PC-9 (cell line): ENCODE results near the gene RNF212. TPM values are rescaled to one million over a fixed set of nuclear protein-coding genes. Genes with fewer than 3 reads are reported as not detected.

Experiments
- BruUV-seq: library from RNA; stranded (reverse); fragments of 400-500 nt; replicated peaks from 2 replicates; lab custom pipeline; 2021; lab: Mats Ljungman, UMichigan
- CTCF ChIA-PET: fragments of 300-600 bp; sonication (Branson Sonifier 250); formaldehyde crosslinking; loops from one replicate; lab custom pipeline; 2022; ENCODE audit warnings: antibody characterized with exemption; lab: Charles Lee
- POLR2A ChIA-PET: fragments of 300-600 bp; sonication (Branson Sonifier 250); formaldehyde crosslinking; loops from one replicate; lab custom pipeline; 2022; ENCODE audit warnings: antibody characterized with exemption; ENCODE audit not compliant: unreplicated experiment; lab: Charles Lee
- DNase-seq, 2 experiments: peaks; one replicate each; pipeline versions ENCODE4 v3.0.0 to v3.0.0-alpha.2; 2015 to 2022; ENCODE audit warnings: mixed read lengths in 1 of 2
- H2AFZ ChIP-seq: fragments of 200-600 bp; sonication (generic); 2 replicates; pipeline ENCODE4 v1.8.1; 2017; ENCODE audit warnings: antibody characterized with exemption
- H3F3A ChIP-seq: fragments of 200-600 bp; sonication (generic); 2 replicates; pipeline ENCODE4 v1.8.1; 2017; ENCODE audit warnings: antibody characterized with exemption, mild to moderate bottlenecking, low read depth; ENCODE audit not compliant: insufficient read depth
- H3K27ac ChIP-seq: fragments of 200-600 bp; sonication (generic); 2 replicates; pipeline ENCODE4 v1.6.1; 2016; ENCODE audit warnings: mixed run types
- H3K27me3 ChIP-seq: fragments of 200-600 bp; sonication (generic); 2 replicates; pipeline ENCODE4 v1.6.1; 2016; ENCODE audit warnings: low read depth, mixed run types; ENCODE audit not compliant: insufficient read depth
- H3K36me3 ChIP-seq: fragments of 200-600 bp; sonication (generic); 2 replicates; pipeline ENCODE4 v1.6.1; 2016; ENCODE audit warnings: low read depth, mixed run types
- H3K4me1 ChIP-seq: fragments of 200-600 bp; sonication (generic); replicated peaks from 2 replicates; pipeline ENCODE4 v1.6.1; 2016; ENCODE audit warnings: mixed run types; ENCODE audit not compliant: insufficient read depth
- H3K4me2 ChIP-seq: fragments of 200-600 bp; sonication (generic); 2 replicates; pipeline ENCODE4 v1.6.1; 2017; ENCODE audit warnings: mixed run types
- H3K4me3 ChIP-seq: fragments of 200-600 bp; sonication (generic); 2 replicates; pipeline ENCODE4 v1.6.1; 2016; ENCODE audit warnings: mixed run types
- H3K79me2 ChIP-seq: fragments of 200-600 bp; sonication (generic); 2 replicates; pipeline ENCODE4 v1.6.1; 2017; ENCODE audit warnings: low read depth, mixed run types
- H3K9me2 ChIP-seq: fragments of 200-600 bp; sonication (generic); 2 replicates; pipeline ENCODE4 v1.8.1; 2017; ENCODE audit warnings: mild to moderate bottlenecking; ENCODE audit not compliant: insufficient read depth
- H3K9me3 ChIP-seq: fragments of 200-600 bp; sonication (generic); 2 replicates; pipeline ENCODE4 v1.8.1; 2016; ENCODE audit warnings: low read depth; ENCODE audit not compliant: insufficient read depth
- H4K20me1 ChIP-seq: fragments of 200-600 bp; sonication (generic); 2 replicates; pipeline ENCODE4 v1.8.1; 2017; ENCODE audit not compliant: insufficient read depth
- EZH2 ChIP-seq: fragments of 200-600 bp; sonication (generic); IDR thresholded peaks from 2 replicates; pipeline ENCODE4 v1.8.0; 2017; ENCODE audit warnings: antibody characterized with exemption, low read depth
- intact Hi-C: fragments of 100-400 bp; cut with micrococcal nuclease; formaldehyde crosslinking; loops from one replicate; pipeline ENCODE4 v1.10.0; 2022; ENCODE audit not compliant: unreplicated experiment
- total RNA-seq: library from RNA; stranded (reverse); gene quantifications from 2 replicates; pipeline ENCODE4 v1.2.3, GENCODE V29; 2021
- TF ChIP-seq, protein P1 (sequence below): fragments of 200-600 bp; sonication (generic); conservative IDR thresholded peaks from 2 replicates; pipeline ENCODE4 v1.6.1; 2017; ENCODE audit warnings: mixed run types, antibody characterized with exemption, mild to moderate bottlenecking, moderate library complexity

The RNF212 gene
- total RNA-seq, 1 experiment from 2014 or later, result 4.2 TPM

DNA sequence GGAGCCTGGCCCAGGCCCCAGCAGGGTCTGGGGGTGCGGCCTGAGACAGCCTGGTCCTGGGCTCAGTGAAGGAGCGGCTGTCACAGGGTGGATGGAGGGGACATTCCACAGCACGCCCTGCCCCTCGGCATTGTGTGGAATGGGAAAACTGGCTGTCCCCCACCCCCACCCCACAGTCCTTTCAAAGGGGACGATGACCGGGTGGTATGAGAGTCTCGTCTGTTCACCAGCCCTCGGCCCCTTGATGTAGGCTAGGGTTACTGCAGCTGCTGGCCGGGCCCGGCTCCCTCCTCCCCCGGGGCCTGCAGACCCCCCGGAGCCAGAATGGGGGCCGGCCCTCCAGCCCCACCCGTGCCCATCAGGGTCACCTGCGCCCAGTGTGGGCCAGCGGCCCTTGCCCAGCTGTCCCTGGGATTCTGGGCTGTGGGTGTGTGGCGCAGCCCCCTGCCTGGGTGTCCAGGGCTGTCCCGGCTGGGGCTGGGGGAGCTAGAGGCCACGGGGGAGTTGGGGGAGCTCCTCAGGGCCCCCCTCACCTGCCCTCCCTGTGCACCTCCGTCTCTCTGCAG is 90.2 kb downstream of the RNF212 start:
- no peak overlapping the region for H3K4me2 ChIP-seq
- no TSS peak for BruUV-seq
- no peak overlapping the region for H2AFZ ChIP-seq
- no peaks in the 10 kb centered on the region for H3K4me1 ChIP-seq
- H3K4me3 ChIP-seq, result no peak overlapping the region
- H3K9me2 ChIP-seq, result no peaks in the 10 kb centered on the region
- DNase-seq, result no peak
- TF ChIP-seq EZH2, result no peak
- TF ChIP-seq, protein P1, sequence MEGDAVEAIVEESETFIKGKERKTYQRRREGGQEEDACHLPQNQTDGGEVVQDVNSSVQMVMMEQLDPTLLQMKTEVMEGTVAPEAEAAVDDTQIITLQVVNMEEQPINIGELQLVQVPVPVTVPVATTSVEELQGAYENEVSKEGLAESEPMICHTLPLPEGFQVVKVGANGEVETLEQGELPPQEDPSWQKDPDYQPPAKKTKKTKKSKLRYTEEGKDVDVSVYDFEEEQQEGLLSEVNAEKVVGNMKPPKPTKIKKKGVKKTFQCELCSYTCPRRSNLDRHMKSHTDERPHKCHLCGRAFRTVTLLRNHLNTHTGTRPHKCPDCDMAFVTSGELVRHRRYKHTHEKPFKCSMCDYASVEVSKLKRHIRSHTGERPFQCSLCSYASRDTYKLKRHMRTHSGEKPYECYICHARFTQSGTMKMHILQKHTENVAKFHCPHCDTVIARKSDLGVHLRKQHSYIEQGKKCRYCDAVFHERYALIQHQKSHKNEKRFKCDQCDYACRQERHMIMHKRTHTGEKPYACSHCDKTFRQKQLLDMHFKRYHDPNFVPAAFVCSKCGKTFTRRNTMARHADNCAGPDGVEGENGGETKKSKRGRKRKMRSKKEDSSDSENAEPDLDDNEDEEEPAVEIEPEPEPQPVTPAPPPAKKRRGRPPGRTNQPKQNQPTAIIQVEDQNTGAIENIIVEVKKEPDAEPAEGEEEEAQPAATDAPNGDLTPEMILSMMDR, result no peak
- H3K9me3 ChIP-seq, result no peaks in the 10 kb centered on the region
- POLR2A ChIA-PET, result no interaction called here
- no peaks in the 10 kb centered on the region for H3K36me3 ChIP-seq
- CTCF ChIA-PET, result no interaction called here
- H3K79me2 ChIP-seq, result no peaks in the 10 kb centered on the region
- H3K27ac ChIP-seq, result no peak overlapping the region
- H3F3A ChIP-seq, result peaks cover 20% of the 10 kb centered on the region; the same call in 1 of the 2 replicates
- H3K27me3 ChIP-seq, result no peaks in the 10 kb centered on the region
- intact Hi-C loops, result no loop called here
- peaks cover 7% of the 10 kb centered on the region; the same call in 1 of the 2 replicates for H4K20me1 ChIP-seq

DNA sequence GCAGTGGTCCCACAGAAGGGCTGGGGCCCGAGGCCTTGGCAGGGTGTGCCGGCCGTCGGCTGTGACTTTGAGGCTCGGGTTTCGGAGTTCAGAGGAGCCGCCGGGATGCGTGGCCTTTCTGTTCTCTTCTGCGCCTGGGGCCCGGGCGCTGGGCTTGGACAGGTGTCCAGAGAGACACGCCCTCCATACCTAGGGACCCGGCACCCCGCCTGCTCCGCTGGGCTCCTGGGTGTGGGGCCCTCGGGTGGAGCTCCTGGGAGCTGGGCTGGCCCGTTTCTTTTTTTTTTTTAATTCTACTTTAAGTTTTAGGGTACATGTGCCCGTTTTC is 90.7 kb downstream of the RNF212 start:
- Histone ChIP-seq H3K27ac (no peak overlapping the region), H3K36me3 (no peaks in the 10 kb centered on the region), H3K79me2 (no peaks in the 10 kb centered on the region), H3K9me2 (no peaks in the 10 kb centered on the region), H3K4me2 (no peak overlapping the region), H3K4me3 (no peak overlapping the region), H4K20me1 (peaks cover 7% of the 10 kb centered on the region; the same call in 1 of the 2 replicates), H3F3A (peaks cover 20% of the 10 kb centered on the region; the same call in 1 of the 2 replicates), H3K4me1 (no peaks in the 10 kb centered on the region), H2AFZ (no peak overlapping the region), H3K27me3 (no peaks in the 10 kb centered on the region), H3K9me3 (no peaks in the 10 kb centered on the region)
- no peak for DNase-seq
- TF ChIP-seq, protein P1, result no peak
- no peak for TF ChIP-seq EZH2
- no TSS peak for BruUV-seq
- POLR2A ChIA-PET, result no interaction called here
- CTCF ChIA-PET, result no interaction called here
- intact Hi-C loops, result no loop called here

DNA sequence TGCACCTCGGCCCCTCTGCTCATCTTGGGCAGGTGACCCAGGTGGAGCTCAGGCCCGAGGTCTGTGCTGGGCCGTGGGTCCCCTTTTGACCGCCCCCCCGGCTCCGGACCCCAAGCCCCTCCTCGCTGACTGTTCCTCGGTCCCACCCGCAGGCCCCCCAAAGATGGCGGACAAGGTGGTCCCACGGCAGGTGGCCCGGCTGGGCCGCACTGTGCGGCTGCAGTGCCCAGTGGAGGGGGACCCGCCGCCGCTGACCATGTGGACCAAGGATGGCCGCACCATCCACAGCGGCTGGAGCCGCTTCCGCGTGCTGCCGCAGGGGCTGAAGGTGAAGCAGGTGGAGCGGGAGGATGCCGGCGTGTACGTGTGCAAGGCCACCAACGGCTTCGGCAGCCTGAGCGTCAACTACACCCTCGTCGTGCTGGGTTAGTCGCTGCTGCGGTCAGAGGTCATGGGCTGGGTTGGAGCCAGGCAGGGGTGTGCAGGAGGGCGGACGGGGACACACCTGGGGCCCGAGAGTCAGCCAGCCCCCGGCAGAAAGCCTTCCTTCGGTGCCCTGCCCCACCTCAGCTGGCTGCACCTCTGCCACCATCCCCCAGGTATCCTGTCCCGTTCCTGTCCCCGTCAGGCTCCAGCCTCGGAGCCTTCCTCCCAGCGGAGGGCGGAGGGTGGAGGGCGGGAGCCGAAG is 91.2 kb downstream of the RNF212 start:
- TF ChIP-seq EZH2, result no peak
- TF ChIP-seq, protein P1, result no peak
- ChIA-PET CTCF (no interaction called here), POLR2A (no interaction called here)
- no peaks in the 10 kb centered on the region for H3K27me3 ChIP-seq
- BruUV-seq, result no TSS peak
- no peak overlapping the region for H3K4me3 ChIP-seq
- intact Hi-C loops, result no loop called here
- no peaks in the 10 kb centered on the region for H3K9me3 ChIP-seq
- no peaks in the 10 kb centered on the region for H3K9me2 ChIP-seq
- H3F3A ChIP-seq, result peaks cover 20% of the 10 kb centered on the region; the same call in 1 of the 2 replicates
- no peak for DNase-seq
- no peak overlapping the region for H3K27ac ChIP-seq
- no peaks in the 10 kb centered on the region for H3K36me3 ChIP-seq
- peaks cover 7% of the 10 kb centered on the region; the same call in 1 of the 2 replicates for H4K20me1 ChIP-seq
- H2AFZ ChIP-seq, result no peak overlapping the region
- no peak overlapping the region for H3K4me2 ChIP-seq
- H3K79me2 ChIP-seq, result no peaks in the 10 kb centered on the region
- H3K4me1 ChIP-seq, result no peaks in the 10 kb centered on the region

Other genes with a start within 250 kb of the RNF212 start
- gene GAK, start 181.2 kb downstream of the RNF212 start, total RNA-seq, result 114 and 138 TPM in 2 replicates
- 13.5 and 20.2 TPM in 2 replicates for gene TMEM175, start 181.1 kb downstream of the RNF212 start, total RNA-seq
- 11.5 and 16.9 TPM in 2 replicates for gene DGKQ, start 140.0 kb downstream of the RNF212 start, total RNA-seq
- gene IDUA, start 126.5 kb downstream of the RNF212 start, total RNA-seq, result 46.6 and 74.7 TPM in 2 replicates
- 0.53 and 1.3 TPM in 2 replicates for gene SLC26A1, start 120.2 kb downstream of the RNF212 start, total RNA-seq
- 59.5 and 61.6 TPM in 2 replicates for gene FGFRL1, start 101.9 kb downstream of the RNF212 start, total RNA-seq
- 2.0 and 3.4 TPM in 2 replicates for gene SPON2, start 59.0 kb upstream of the RNF212 start, total RNA-seq
- 153 and 184 TPM in 2 replicates for gene CTBP1, start 135.6 kb upstream of the RNF212 start, total RNA-seq
- 79.4 and 88.6 TPM in 2 replicates for gene MAEA, start 176.3 kb upstream of the RNF212 start, total RNA-seq
- gene UVSSA, start 233.6 kb upstream of the RNF212 start, total RNA-seq, result 24.3 and 38.7 TPM in 2 replicates